Kidney (tissue), 14 donors: ENCODE data around the gene MARVELD1. TPM values are rescaled to one million over a fixed set of nuclear protein-coding genes. Genes with fewer than 3 reads are reported as not detected.

ENCODE experiments used
- DNase-seq, 5 donors: peaks; one replicate each; pipeline ENCODE4 v3.0.0-alpha.2; 2013 to 2020
- FAIRE-seq: peaks from 2 replicates; lab custom pipeline; 2012; peaks lifted over from hg19 to GRCh38; lab: Jason Lieb, UNC
- H3K27ac ChIP-seq, 2 donors: one replicate each; pipeline ENCODE4 v1.7.0; 2013; ENCODE audit warnings: low read depth in 2 of 2, low read length in 2 of 2, inconsistent platforms in 1 of 2
- H3K27me3 ChIP-seq: one replicate; pipeline ENCODE4 v1.7.1; 2013; ENCODE audit warnings: low read length, inconsistent platforms; ENCODE audit not compliant: control insufficient read depth, insufficient read depth
- H3K36me3 ChIP-seq, 3 donors: one replicate each; pipeline versions ENCODE4 v1.7.0 to v1.7.1; 2013; ENCODE audit warnings: low read length in 3 of 3, control low read depth in 1 of 3, inconsistent platforms in 1 of 3; ENCODE audit not compliant: insufficient read depth in 3 of 3, control insufficient read depth in 2 of 3
- H3K4me1 ChIP-seq, 3 donors: one replicate each; pipeline versions ENCODE4 v1.7.0 to v1.7.1; 2013; ENCODE audit warnings: low read length in 3 of 3, inconsistent platforms in 1 of 3, low read depth in 1 of 3; ENCODE audit not compliant: control insufficient read depth in 2 of 3, insufficient read depth in 2 of 3
- H3K4me3 ChIP-seq, 3 donors: one replicate each; pipeline versions ENCODE4 v1.7.0 to v1.8.1; 2013; ENCODE audit warnings: low read length in 3 of 3, control low read depth in 1 of 3, inconsistent platforms in 1 of 3
- H3K9ac ChIP-seq, 3 donors: one replicate each; pipeline versions ENCODE4 v1.7.0 to v1.7.1; 2013; ENCODE audit warnings: low read length in 3 of 3, control low read depth in 1 of 3, inconsistent platforms in 1 of 3
- H3K9me3 ChIP-seq, 3 donors: one replicate each; pipeline versions ENCODE4 v1.7.0 to v1.7.1; 2013; ENCODE audit warnings: low read length in 3 of 3, control low read depth in 1 of 3, inconsistent platforms in 1 of 3; ENCODE audit not compliant: control insufficient read depth in 2 of 3, insufficient read depth in 1 of 3
- intact Hi-C: fragments of 100-400 bp; cut with DNase I; formaldehyde crosslinking; loops from one replicate; pipeline ENCODE4 v1.11.1; 2022
- polyA plus RNA-seq: library from polyadenylated mRNA; stranded (reverse); fragments of 350-450 nt; fragmentation: Illumina TruSeq; extraction: RNeasy Lipid Tissue Mini Kit (QIAGEN cat#74804); gene quantifications from one replicate; pipeline ENCODE4 v1.2.3, GENCODE V29; 2014; ENCODE audit warnings: low read depth, low replicate concordance; ENCODE audit not compliant: insufficient read depth
- total RNA-seq: library from RNA; stranded (reverse); fragmentation: NEBNext Ultra II Directional; extraction: Animal tissue kit (Norgen Biotek cat#: 25700); gene quantifications from one replicate; pipeline ENCODE4 v1.2.1, GENCODE V29; 2021
- TF ChIP-seq, protein P1 (sequence below): IDR thresholded peaks from 3 replicates; pipeline ENCODE4 v1.5.1; 2012; ENCODE audit warnings: mild to moderate bottlenecking, moderate library complexity, borderline replicate concordance; ENCODE audit not compliant: insufficient read depth; ENCODE audit errors: extremely low read depth
- donor health status: control.
- donor health status: control.
- donor health status: control.
- donor health status: control.
- donor health status: control.
- donor health status: DM: yes; HTN: yes; CAD: no.
- donor health status: Normal renal cell carcinoma (clear cell type).

MARVELD1 gene
- total and polyA plus RNA-seq, 2 donors from 2014 or later = 8.3 to 43.2 TPM

DNA sequence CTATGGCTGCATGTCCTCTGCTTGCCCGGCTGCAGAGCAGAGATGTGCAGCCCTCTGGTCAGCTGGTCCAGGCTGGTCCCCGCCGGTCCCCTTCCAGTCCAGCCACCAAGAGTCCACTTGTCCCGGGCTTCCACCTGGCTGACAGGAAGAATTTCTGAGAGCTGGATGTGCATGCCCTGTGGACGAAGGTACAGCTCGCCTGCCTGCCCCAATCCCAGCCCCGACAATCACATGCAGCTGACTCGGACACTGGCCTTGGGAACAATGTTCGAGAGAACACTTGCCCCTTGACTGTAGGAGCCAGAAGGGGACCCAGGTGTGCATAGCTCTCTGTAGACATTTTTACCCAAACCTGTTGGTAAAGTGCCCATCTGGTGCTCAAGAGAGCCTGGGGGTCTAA, 38.3 kb upstream of the MARVELD1 start:
- Histone ChIP-seq H3K27me3 (no peaks in the 10 kb centered on the region), H3K9me3 (no peaks in the 10 kb centered on the region), H3K4me1 (no peaks in the 10 kb centered on the region), H3K9ac (no peak overlapping the region), H3K4me3 (no peak overlapping the region), H3K27ac (no peak overlapping the region), H3K36me3 (peaks cover 2 to 26% (median 19%) of the 10 kb centered on the region in 3 donors)
- TF ChIP-seq, protein P1, sequence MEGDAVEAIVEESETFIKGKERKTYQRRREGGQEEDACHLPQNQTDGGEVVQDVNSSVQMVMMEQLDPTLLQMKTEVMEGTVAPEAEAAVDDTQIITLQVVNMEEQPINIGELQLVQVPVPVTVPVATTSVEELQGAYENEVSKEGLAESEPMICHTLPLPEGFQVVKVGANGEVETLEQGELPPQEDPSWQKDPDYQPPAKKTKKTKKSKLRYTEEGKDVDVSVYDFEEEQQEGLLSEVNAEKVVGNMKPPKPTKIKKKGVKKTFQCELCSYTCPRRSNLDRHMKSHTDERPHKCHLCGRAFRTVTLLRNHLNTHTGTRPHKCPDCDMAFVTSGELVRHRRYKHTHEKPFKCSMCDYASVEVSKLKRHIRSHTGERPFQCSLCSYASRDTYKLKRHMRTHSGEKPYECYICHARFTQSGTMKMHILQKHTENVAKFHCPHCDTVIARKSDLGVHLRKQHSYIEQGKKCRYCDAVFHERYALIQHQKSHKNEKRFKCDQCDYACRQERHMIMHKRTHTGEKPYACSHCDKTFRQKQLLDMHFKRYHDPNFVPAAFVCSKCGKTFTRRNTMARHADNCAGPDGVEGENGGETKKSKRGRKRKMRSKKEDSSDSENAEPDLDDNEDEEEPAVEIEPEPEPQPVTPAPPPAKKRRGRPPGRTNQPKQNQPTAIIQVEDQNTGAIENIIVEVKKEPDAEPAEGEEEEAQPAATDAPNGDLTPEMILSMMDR = no peak
- no peak for DNase-seq
- no peak for FAIRE-seq
- intact Hi-C loops = no loop called here

DNA sequence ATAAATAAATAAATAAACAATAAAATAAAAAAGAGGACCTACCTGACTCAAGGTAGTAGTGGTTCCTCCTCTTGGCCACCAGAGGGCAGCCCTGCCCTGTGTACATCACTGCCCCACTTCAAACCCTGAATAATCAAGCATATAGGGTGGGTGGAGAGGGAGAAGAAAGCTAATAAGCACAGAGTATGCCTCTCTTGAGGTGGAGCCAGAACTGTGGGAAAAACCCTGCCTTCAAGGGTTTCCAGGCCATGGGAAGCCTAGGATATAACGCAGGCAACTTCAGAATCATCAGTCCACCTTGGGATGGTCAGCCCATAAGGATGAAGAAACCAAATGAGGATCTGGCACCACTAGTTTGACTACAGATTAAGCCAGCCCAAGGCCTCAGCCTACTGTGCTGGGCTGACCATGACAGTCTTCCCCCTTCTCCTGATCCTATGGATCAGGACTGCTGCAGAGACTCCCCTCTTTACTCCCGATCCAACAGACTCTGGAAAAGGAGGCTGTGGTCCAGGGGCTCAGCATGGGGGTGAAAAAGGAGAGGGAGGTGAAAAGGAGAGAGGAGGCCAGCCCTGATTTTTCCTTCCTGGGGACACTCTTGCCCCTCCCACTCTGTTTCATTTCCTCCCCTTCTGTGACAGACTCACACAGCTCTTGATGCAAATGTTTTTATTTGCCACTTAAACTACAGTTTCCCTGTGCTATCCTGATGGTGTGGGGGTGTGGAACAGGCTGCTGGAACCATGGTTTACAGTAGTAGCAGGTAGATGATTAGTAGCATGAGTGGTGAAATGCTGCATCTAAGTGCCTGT, 36.6 kb upstream of the MARVELD1 start:
- Histone ChIP-seq H3K9ac (no peak overlapping the region), H3K27me3 (no peaks in the 10 kb centered on the region), H3K9me3 (no peaks in the 10 kb centered on the region), H3K4me3 (no peak overlapping the region), H3K4me1 (peaks cover 0 to 2% (median 0%) of the 10 kb centered on the region in 3 donors), H3K36me3 (peaks cover 2 to 22% (median 19%) of the 10 kb centered on the region in 3 donors), H3K27ac (no peak overlapping the region)
- DNase-seq = peak in 3 of 5 donors; percentile 30 to 61 (median 49)
- FAIRE-seq = peak; percentile 38
- intact Hi-C loops = no loop called here
- TF ChIP-seq, protein P1 = peak; percentile 84

DNA sequence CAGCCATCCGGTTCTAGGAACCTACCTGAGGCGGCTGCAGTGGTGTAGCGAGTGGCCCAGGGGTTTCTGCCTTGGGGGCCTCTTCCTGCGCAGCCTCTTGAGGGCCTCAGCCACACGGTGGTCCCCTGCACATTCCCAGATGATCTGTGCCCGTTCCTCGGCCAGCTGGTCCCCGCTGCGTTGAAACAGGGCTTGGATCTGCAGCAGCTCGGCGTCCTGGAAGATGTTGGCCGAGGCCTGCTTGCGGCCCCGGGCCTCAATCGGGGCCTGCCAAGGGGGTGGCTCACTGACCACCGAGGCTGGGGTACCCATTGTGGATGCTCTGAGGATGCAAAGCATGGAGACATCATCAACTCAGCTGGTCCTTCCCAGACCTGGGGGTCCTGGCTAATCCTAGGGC, 33.9 kb upstream of the MARVELD1 start:
- no peaks in the 10 kb centered on the region for H3K27me3 ChIP-seq
- TF ChIP-seq, protein P1 = no peak
- FAIRE-seq (no peak), DNase-seq (no peak)
- peaks cover 0 to 11% (median 10%) of the 10 kb centered on the region in 3 donors for H3K36me3 ChIP-seq
- no peaks in the 10 kb centered on the region for H3K9me3 ChIP-seq
- no peak overlapping the region for H3K9ac ChIP-seq
- no peak overlapping the region for H3K4me3 ChIP-seq
- intact Hi-C loops = no loop called here
- H3K27ac ChIP-seq = no peak overlapping the region
- peaks cover 0 to 12% (median 9%) of the 10 kb centered on the region in 3 donors for H3K4me1 ChIP-seq
